OCI-LY7 (cell line): ENCODE results near the gene KCNT1.

Source experiments
- EZH2phosphoT487 ChIP-seq: fragments of 200-600 bp; sonication (generic); IDR thresholded peaks from 2 replicates; pipeline ENCODE4 v1.6.1; 2018; ENCODE audit warnings: low read depth, borderline replicate concordance, mild to moderate bottlenecking, mixed run types, antibody characterized with exemption, low read length, moderate library complexity, mixed read lengths
- TF ChIP-seq, protein P1 (sequence below): fragments of 200-600 bp; sonication (generic); conservative IDR thresholded peaks from 2 replicates; pipeline ENCODE4 v1.5.1; 2014; ENCODE audit warnings: mild to moderate bottlenecking, antibody characterized with exemption, low read length, moderate library complexity, mixed read lengths

DNA sequence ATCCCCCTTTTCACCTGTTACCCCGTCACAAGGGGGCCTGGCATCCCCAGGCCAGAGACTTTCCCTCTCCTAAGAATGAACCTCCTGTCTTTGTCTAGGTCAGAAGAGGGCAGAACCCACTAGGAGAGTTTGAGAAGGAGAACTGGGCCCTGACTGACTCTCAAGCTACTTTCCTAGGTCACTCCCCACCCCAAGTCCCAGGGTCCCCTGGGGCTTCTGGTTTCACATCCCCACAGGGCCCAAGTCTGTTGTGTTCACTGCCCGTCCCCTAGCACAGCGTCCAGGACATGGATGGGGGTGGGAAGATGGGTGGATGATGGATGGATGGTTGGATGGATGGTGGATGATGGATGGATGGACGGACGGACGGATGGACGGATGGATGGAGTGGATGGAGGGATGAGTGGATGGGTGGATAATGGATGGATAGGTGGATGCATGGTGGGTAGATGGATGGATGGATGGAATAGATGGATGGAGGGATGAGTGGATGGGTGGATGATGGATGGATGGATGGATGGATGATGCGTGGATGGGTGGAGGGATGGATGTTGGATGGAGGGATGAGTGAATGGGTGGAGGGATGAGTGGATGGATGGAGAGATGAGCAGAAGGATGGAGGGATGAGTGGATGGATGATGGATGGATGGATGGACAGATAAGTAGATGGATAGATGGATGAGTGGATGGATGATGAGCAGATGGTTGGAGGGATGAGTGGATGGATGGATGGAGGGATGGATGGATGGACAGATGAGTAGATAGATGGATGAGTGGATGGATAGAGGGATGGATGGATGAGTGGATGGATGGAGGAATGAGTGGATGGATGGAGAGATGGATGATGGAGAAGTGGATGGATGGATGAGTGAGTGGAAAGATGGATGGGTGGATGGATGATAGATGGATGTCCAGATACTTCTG, 50.6 kb downstream of the KCNT1 start:
- TF ChIP-seq, protein P1, sequence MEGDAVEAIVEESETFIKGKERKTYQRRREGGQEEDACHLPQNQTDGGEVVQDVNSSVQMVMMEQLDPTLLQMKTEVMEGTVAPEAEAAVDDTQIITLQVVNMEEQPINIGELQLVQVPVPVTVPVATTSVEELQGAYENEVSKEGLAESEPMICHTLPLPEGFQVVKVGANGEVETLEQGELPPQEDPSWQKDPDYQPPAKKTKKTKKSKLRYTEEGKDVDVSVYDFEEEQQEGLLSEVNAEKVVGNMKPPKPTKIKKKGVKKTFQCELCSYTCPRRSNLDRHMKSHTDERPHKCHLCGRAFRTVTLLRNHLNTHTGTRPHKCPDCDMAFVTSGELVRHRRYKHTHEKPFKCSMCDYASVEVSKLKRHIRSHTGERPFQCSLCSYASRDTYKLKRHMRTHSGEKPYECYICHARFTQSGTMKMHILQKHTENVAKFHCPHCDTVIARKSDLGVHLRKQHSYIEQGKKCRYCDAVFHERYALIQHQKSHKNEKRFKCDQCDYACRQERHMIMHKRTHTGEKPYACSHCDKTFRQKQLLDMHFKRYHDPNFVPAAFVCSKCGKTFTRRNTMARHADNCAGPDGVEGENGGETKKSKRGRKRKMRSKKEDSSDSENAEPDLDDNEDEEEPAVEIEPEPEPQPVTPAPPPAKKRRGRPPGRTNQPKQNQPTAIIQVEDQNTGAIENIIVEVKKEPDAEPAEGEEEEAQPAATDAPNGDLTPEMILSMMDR, result no peak
- no peak for TF ChIP-seq EZH2phosphoT487
